HG03095 (cell line): ENCODE data around the gene TNS3.
"Not testable (repeated sequence)": the region's sequence is repeated elsewhere in the genome, so short reads cannot be mapped to it uniquely, and the experiment has no call there.

Experiments
- ATAC-seq: cut with Tn5 transposase; IDR thresholded peaks from one replicate; pipeline ENCODE4 v1.9.1; 2021; ENCODE audit warnings: moderate library complexity; ENCODE audit not compliant: unreplicated experiment

The TNS3 gene

DNA sequence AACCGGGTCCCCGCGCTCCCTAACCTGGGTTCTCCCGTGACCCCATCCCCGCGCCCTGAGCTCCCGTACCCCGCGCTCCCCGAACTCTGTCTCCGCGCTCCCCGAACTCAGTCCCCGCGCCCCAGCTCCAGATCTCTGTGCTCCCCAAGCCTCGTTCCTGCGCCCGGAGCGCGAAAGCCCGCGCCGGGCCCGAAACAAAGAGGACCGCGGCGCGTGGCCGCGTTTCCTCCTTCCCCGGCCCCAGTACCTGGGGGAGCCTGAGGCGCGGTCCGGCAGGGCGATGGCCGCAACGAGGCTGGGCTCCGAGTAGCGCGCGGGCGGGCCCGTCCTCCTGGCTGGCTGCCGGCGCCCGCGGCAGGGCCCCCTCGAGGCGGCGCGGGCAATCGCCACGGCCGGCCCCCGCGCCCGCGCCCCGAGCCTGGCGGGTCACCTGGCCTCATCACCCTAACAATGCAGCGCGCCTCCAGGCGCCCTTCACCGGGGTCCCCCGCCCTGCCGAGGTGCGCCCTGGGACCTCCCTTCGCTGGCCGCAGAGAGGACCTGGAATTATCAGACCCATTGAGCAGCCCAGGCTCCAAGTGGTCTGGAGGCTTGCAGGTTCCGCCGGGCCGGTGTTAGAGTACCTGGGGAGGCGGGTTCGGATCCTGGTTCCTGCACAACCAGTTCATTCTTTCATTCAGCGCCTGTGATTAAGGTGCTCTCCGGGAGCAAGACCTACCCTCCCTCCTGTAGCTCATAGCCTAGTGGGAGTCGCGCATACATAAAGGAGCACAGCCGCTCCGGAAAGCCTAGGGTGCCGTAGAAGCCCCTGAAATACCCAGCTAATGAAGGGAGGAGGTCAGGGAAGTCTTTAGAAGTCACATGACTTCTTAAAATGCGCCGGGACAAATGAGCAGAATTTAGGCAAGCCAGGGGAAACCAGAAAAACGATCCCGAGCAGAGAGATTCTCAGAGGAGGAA, at the start of gene TNS3:
TNS3 (minus strand) TSS at position 308 of the 960 bp plus-strand sequence. CDS start 142,475 bp downstream, outside the sequence.
- no peak for ATAC-seq

DNA sequence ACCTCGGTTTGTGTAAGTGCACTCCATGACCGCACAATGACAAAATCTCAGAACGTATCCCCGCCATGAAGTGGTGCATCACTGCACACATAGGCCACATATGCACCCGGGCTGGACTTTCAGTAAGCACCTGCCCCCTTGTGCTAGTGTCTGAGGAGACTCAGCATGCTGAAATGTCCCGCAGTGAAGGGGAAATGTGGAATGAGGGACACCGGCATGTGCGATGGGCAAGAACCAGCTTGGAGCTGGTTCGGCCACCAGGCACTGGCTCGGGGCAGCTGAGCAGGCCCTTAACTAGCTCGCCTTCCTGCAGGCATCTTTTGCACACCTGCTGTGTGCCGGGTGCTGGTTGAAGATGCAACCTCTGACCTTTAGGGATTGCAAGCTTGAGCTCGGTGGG, 49.8 kb upstream of the TNS3 start:
- ATAC-seq = no peak

GRCh38 chr7:47627580-47628283, 45.8 kb upstream of the TNS3 start:
- peak; percentile 79 for ATAC-seq

DNA sequence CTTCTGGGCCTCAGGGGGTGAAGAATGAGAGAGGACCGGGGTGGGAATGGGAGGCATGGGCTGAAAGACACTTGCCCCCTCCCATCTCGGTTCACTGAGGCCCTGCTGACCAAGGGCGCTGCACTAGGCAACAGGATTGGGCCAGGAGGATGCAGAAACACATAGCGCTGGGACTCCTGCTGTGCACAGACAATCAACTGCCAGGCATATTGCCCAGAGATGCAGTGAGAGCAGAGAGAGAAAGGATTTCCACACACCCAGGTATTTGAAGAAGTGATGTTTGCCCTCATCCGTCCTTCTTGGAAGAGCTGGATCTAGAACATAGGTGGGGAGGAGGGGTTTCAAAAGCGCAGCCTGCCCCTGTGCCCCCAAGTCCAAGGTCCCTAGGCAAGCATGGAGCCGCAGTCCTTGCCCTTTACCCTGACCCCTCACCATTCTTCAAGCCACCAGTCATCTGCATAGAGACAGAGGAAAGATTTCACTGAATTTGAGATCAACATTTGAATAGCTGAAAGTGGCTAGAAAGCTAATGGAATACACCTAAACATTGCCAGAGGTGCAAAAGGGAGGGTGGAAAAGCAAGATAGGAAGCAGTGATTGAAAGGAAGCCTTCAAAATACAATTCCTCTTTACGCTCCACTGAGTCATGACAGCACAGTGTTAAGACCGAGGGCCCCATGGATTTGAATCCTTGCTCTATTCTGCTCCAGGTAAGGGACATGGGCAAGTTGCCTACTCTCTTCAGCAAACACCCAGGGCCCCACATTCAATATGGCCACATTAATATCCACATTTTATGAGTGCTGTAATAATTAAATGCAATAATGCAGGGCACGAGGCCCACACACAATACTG, 44.2 kb upstream of the TNS3 start:
- ATAC-seq = no peak

DNA sequence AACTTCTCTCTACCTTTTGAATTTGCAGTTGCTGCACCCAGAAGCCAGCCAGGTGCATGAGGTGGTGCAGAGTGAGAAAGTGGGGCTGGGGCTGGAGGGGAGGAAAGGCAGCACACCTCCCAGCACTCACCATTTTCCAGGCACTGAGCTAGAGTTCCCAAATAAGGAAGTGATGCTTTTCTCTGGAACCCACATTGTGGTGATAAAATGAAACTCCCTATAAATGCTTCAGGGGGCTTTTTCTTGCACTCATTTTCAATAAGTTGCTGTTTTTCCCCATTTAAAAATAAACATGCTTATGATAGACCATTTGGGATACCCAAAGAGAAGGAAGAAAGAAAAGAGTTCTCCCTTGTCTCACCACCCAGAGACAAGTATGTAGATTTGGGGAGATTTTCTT, 42.8 kb upstream of the TNS3 start:
- ATAC-seq = no peak

GRCh38 chr7:47622946-47623640, 41.2 kb upstream of the TNS3 start:
- no peak for ATAC-seq

- ATAC-seq = no peak
Measured at GRCh38 chr7:47622586-47622945, 40.7 kb upstream of the TNS3 start.

DNA sequence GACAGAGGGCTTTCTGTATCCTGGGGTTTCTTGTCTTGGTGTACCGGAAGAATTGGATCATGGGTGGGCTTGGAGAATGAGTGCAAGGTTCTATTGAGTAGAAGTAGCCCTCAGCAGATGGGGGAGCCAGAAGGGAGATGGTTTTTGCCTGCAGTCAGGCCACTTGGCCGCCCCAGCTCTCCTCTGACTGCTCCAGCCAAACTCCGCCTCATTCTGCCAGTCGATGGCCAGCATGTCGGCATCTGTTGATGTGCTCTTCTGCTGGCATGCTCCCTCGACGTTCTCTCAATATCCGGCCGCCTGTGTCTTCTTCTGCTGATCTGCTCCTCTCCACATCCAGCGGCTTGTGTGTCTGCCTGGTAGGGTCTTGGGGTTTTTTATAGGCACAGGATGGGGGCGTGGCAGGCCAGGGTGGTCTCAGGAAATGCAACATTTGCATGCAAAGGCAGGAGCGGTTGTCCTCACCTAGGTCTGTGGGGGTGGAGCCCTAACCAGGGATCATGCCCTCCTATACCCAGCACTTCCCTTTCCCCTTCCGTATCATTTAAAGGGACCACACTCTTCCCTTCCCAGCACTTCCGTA, 40.2 kb upstream of the TNS3 start:
- no peak for ATAC-seq

DNA sequence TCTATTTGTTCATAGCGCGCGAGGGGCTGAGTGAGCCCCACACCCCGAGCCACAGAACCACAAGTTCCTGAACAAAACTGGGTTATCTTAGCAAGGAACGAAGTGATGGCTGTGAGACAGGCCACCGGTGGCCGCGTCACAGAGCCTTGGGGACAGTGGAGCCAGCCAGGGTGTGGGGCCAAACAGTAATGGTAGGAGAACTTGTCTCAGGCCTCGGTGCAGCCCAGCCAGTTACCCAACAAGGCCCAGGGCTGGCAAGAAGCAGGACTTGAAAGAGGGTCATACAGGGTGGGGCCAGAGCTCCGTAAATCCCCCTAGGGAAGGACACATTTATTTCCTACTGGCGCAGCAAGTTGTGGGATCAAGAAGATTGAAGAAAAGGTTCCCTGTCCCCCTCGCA, 39.4 kb upstream of the TNS3 start:
- no peak for ATAC-seq

- ATAC-seq = no peak
Measured at GRCh38 chr7:47619806-47620205, 37.9 kb upstream of the TNS3 start.

- no peak for ATAC-seq
Measured at GRCh38 chr7:47617131-47617530, 35.2 kb upstream of the TNS3 start.

DNA sequence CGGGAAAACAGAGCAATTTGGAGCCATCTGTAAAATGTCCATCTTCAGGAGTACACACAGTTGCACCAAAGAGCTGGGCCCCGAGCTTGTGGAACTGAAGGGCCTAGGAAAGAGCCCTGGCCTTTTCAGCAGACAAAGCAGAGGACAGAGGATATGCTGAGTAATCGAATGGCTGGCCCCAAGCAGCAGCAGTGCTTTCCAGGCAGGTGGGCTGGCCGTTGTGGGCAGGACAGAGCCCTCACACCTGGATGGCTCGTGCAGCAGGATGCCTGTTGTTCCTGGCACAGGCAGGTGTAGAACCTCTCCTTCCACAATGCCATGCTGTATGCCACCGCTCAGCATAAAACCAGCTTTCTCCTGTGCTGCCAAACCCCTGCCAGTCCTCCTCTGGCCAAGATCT, 32.5 kb upstream of the TNS3 start:
- ATAC-seq = no peak

GRCh38 chr7:47611045-47611511, 29.2 kb upstream of the TNS3 start:
- no peak for ATAC-seq

GRCh38 chr7:47610506-47611044, 28.7 kb upstream of the TNS3 start:
- no peak for ATAC-seq

DNA sequence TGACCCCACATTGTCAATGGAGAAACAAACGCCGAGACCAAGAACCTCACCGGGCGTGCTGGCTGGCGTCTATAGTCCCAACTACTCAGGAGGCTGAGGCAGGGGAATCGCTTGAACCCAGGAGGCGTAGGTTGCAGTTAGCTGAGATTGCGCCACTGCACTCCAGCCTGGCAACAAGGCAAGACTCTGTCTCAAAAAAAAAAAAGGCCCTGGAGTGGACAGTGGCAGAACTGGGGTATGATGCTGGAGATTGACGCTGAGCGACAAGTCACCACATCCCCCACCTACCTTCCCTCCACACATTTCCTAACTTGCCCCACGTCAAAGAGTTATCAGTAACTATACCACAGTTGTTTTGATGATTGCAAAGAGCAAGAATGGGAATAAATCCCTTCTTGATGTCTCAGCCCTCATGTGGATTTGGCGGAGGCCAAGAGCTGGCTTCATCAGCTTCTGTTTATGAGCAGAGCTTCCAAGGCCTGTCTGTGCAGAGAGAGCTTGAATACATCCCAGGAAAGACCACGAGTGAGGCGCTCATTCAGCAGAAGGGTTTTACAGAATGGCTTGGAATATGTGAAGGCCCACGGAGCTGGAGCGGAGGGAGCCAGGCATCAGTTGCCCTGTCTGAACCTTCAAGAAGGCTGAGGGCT, 28.0 kb upstream of the TNS3 start:
- ATAC-seq = no peak

DNA sequence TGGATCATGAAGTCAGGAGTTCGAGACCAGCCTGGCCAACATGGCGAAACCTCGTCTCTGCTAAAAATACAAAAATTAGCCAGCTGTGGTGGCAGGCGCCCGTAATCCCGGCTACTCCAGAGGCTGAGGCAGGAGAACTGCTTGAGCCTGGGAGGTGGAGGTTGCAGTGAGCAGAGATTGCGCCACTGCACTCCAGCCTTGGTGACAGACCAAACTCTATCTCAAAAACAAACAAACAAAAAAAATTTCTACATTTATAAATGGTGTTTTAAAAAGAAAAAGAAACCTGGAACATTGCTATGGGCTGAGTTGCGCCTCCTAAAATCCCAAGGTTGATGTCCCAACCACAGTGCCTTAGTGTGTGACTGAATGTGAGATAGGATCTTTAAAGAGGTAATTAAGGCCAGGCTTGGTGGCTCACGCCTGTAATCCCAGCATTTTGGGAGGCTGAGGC, 24.7 kb upstream of the TNS3 start:
- not testable (repeated sequence) for ATAC-seq

DNA sequence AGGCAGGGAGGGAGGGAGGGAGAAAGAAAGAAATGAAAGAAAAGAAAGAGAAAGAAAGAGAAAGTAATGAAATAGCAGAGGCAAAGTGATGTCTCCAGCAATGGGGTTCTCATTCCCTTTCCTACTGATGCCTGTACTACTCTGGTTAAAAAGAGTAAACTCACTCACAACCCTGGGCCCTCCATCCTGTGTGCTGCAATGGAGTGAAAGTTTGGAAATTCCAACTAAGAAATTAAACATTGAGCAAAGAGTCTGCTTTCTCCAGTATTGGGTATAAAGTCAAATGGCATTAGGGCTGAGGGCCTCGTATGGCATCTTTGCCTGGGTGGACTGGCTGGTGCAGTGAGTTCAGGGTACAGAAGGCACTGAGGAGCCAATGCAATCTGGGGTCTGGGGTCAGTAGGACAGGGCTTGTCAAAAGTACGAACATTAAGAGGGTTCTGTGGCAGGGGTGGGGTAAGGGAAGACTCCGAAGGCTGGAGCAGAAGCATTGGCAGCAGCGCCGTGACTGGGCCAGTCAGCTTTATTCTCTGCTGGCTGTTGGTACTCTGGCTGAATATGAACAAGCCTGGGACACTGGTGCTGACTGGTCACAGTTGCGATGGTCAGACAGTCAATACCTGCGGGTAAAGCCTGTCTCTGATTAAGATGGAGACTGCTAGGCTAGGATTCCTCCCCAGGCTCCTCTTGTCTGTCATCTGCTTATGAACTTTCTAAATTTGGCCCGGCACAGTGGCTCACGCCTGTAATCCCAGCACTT, 24.1 kb upstream of the TNS3 start:
- ATAC-seq = no peak

DNA sequence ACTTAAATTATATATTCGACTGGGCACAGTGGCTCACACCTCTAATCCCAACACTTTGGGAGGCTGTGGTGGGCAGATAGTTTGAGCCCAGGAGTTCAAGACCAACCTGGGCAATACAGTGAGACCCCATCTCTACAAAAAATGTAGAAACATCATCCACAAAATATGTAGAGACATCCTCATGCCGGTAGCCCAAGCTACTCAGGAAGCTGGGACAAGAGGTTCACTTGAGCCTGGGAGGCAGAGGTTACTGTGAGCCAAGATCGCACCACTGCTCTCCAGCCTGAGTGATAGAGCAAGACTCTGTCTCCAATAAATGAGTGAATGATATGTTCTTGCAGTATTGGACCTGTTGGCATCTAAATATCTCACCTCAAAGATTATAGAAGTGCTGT, 22.6 kb upstream of the TNS3 start:
- ATAC-seq = no peak
